Neural cell (in vitro differentiated cells): ENCODE measurements around the gene ANKRD40CL. TPM values are rescaled to one million over a fixed set of nuclear protein-coding genes. Genes with fewer than 3 reads are reported as not detected.

Experiments used
- H2AFZ ChIP-seq: fragments of 200-600, 300-800 bp; sonication (generic), shearing (Covaris generic); 2 replicates; pipeline ENCODE4 v1.6.0; 2014; ENCODE audit warnings: low read depth, mild to moderate bottlenecking, antibody characterized with exemption, low read length, moderate library complexity
- H3F3A ChIP-seq: fragments of 200-600 bp; shearing (Covaris generic); 2 replicates; pipeline ENCODE4 v1.6.1; 2016; ENCODE audit warnings: mild to moderate bottlenecking, moderate library complexity, mixed read lengths, antibody characterized with exemption, low read length; ENCODE audit not compliant: insufficient read depth, poor library complexity, severe bottlenecking
- H3K27ac ChIP-seq: fragments of 200-600, 300-800 bp; sonication (generic), shearing (Covaris generic); 2 replicates; pipeline ENCODE4 v1.5.1; 2014; ENCODE audit warnings: mild to moderate bottlenecking, low read length, moderate library complexity
- H3K27me3 ChIP-seq: fragments of 300-800, 200-600 bp; sonication (generic), shearing (Covaris generic); 2 replicates; pipeline ENCODE4 v1.6.0; 2014; ENCODE audit warnings: mild to moderate bottlenecking, low read depth, low read length, moderate library complexity; ENCODE audit not compliant: insufficient read depth
- H3K36me3 ChIP-seq: fragments of 300-800, 200-600 bp; sonication (generic), shearing (Covaris generic); 2 replicates; pipeline ENCODE4 v1.5.1; 2014; ENCODE audit warnings: mild to moderate bottlenecking, antibody characterized with exemption, low read length, moderate library complexity; ENCODE audit not compliant: insufficient read depth
- H3K4me2 ChIP-seq: fragments of 300-800, 200-600 bp; sonication (generic), shearing (Covaris generic); 2 replicates; pipeline ENCODE4 v1.6.0; 2014; ENCODE audit warnings: mild to moderate bottlenecking, low read length
- H3K4me3 ChIP-seq: fragments of 300-800, 200-600 bp; sonication (generic), shearing (Covaris generic); 2 replicates; pipeline ENCODE4 v1.5.1; 2014; ENCODE audit warnings: mild to moderate bottlenecking, low read length, moderate library complexity
- H3K79me2 ChIP-seq: fragments of 200-600 bp; shearing (Covaris generic); replicated peaks from 2 replicates; pipeline ENCODE4 v1.6.0; 2014; ENCODE audit warnings: mild to moderate bottlenecking, low read length, moderate library complexity; ENCODE audit not compliant: insufficient read depth
- H3K9ac ChIP-seq: fragments of 300-800, 200-600 bp; sonication (generic), shearing (Covaris generic); 2 replicates; pipeline ENCODE4 v1.6.1; 2016; ENCODE audit warnings: mild to moderate bottlenecking, low read length, mixed read lengths
- H3K9me2 ChIP-seq: fragments of 200-600 bp; shearing (Covaris generic); 2 replicates; pipeline ENCODE4 v1.6.1; 2016; ENCODE audit warnings: mild to moderate bottlenecking, low read length, mixed read lengths; ENCODE audit not compliant: insufficient read depth
- H3K9me3 ChIP-seq: fragments of 200-600, 300-800 bp; sonication (generic), shearing (Covaris generic); 2 replicates; pipeline ENCODE4 v1.6.1; 2016; ENCODE audit warnings: mild to moderate bottlenecking, mixed run types, low read length, moderate library complexity, mixed read lengths
- H4K20me1 ChIP-seq: fragments of 200-600 bp; shearing (Covaris generic); 2 replicates; pipeline ENCODE4 v1.6.1; 2016; ENCODE audit warnings: mild to moderate bottlenecking, mixed run types; ENCODE audit not compliant: insufficient read depth
- EP300 ChIP-seq: fragments of 450-650 bp; conservative IDR thresholded peaks from 2 replicates; pipeline ENCODE4 v1.6.1; 2014; ENCODE audit warnings: antibody characterized with exemption, mild to moderate bottlenecking, moderate library complexity; ENCODE audit not compliant: poor library complexity, severe bottlenecking
- EZH2 ChIP-seq: fragments of 200-600, 300-800 bp; shearing (Covaris generic), sonication (generic); IDR thresholded peaks from 2 replicates; pipeline ENCODE4 v1.6.1; 2014; ENCODE audit warnings: antibody characterized with exemption, low read length, borderline replicate concordance, mild to moderate bottlenecking; ENCODE audit not compliant: insufficient read depth, poor library complexity, severe bottlenecking
- MXI1 ChIP-seq: fragments of 450-650 bp; conservative IDR thresholded peaks from 2 replicates; pipeline ENCODE4 v1.6.1; 2014; ENCODE audit warnings: antibody characterized with exemption, mild to moderate bottlenecking; ENCODE audit not compliant: poor library complexity, severe bottlenecking
- POLR2AphosphoS5 ChIP-seq: IDR thresholded peaks from 2 replicates; pipeline ENCODE4 v1.6.1; 2012
- RAD21 ChIP-seq: fragments of 450-650 bp; conservative IDR thresholded peaks from 2 replicates; pipeline ENCODE4 v1.6.1; 2014; ENCODE audit warnings: antibody characterized with exemption, mild to moderate bottlenecking, moderate library complexity
- TAF1 ChIP-seq: IDR thresholded peaks from 2 replicates; pipeline ENCODE4 v1.6.1; 2012; ENCODE audit warnings: low read depth
- polyA plus RNA-seq: library from polyadenylated mRNA; depleted of rRNA; stranded (reverse); fragments of >200 nt; gene quantifications from 2 replicates; pipeline ENCODE4 v1.2.3, GENCODE V29; 2014
- TF ChIP-seq, protein P1 (sequence below): fragments of 450-650 bp; IDR thresholded peaks from 2 replicates; pipeline ENCODE4 v1.5.1; 2014; ENCODE audit warnings: antibody characterized with exemption, mild to moderate bottlenecking, moderate library complexity; ENCODE audit not compliant: poor library complexity, severe bottlenecking

Gene ANKRD40CL
- polyA plus RNA-seq, 1 donor from 2014 or later: not detected

DNA sequence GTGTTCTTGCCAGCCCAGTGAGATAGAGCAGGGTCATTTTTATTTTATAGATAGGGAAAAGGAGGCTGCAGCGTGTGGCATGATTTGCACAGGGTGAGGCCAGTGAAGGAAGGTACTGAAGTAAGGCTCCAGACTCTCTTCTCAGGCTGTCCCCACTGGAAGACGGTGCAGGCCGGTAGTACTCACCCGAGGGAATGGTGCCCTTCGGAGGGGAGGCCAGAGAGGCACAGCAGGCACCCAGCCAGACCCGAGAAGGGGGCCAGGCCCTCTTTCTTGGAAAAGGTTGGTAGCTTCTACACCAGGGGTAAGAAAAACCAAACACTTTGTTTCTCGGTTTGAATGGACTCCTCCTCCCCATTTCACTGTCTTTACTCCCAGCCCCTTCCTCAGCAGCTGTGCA lies 288 bp downstream of the ANKRD40CL start:
- Histone ChIP-seq H3K4me2 (no peak overlapping the region), H3K9me3 (no peaks in the 10 kb centered on the region), H4K20me1 (no peaks in the 10 kb centered on the region), H3K9ac (no peak overlapping the region), H3K27me3 (no peaks in the 10 kb centered on the region), H3K4me3 (no peak overlapping the region), H2AFZ (no peak overlapping the region), H3K79me2 (no peaks in the 10 kb centered on the region), H3K27ac (no peak overlapping the region), H3F3A (no peaks in the 10 kb centered on the region), H3K9me2 (no peaks in the 10 kb centered on the region), H3K36me3 (no peaks in the 10 kb centered on the region)
- TF ChIP-seq MXI1 (no peak), POLR2AphosphoS5 (no peak)

DNA sequence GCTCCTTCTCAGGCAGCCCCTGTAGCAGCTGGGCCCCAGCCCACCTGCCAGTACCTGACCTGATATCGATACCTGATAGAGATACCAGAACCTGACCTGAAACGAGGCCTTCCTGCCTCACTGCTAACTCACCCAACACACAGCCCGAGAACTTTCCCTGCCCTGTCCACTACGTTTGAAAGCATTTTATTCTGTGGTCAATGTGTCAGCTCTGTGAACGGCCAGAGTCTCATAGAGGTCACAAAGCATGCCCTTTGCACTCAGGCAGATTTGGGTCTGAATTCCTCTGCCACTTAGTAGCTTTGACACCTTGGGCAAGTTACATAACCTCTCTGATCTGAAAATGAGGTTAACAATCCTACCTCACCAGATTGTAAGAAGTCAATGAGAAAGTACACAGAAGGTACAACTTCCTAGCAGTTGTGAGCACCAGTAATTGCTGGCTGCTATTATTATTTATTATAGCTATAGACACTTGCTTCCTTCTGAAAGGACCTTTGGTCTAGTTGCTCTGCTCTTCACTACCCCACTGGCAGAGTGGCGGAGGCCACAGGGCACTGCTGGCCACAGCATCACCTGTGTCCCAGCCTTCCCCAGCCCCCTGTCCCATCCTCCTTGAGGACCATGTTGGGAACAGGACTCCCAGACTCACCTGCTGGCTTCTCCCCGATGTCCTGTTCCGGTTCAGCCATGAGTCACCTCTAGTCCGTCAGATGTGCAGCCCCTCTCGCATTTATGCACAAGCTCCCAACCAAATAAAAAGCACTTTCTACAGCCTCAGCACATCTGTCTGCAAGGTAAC lies 895 bp downstream of the ANKRD40CL start:
- H3K79me2 ChIP-seq: no peaks in the 10 kb centered on the region
- no peaks in the 10 kb centered on the region for H4K20me1 ChIP-seq
- H3K27me3 ChIP-seq: no peaks in the 10 kb centered on the region
- no peak overlapping the region for H3K4me3 ChIP-seq
- H3K36me3 ChIP-seq: no peaks in the 10 kb centered on the region
- no peaks in the 10 kb centered on the region for H3K9me2 ChIP-seq
- H3K9me3 ChIP-seq: no peaks in the 10 kb centered on the region
- H3F3A ChIP-seq: no peaks in the 10 kb centered on the region
- TF ChIP-seq EP300 (no peak), POLR2AphosphoS5 (no peak), EZH2 (no peak), RAD21 (no peak), MXI1 (no peak), TAF1 (no peak)
- TF ChIP-seq, protein P1, sequence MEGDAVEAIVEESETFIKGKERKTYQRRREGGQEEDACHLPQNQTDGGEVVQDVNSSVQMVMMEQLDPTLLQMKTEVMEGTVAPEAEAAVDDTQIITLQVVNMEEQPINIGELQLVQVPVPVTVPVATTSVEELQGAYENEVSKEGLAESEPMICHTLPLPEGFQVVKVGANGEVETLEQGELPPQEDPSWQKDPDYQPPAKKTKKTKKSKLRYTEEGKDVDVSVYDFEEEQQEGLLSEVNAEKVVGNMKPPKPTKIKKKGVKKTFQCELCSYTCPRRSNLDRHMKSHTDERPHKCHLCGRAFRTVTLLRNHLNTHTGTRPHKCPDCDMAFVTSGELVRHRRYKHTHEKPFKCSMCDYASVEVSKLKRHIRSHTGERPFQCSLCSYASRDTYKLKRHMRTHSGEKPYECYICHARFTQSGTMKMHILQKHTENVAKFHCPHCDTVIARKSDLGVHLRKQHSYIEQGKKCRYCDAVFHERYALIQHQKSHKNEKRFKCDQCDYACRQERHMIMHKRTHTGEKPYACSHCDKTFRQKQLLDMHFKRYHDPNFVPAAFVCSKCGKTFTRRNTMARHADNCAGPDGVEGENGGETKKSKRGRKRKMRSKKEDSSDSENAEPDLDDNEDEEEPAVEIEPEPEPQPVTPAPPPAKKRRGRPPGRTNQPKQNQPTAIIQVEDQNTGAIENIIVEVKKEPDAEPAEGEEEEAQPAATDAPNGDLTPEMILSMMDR: no peak
- no peak overlapping the region for H2AFZ ChIP-seq
- no peak overlapping the region for H3K27ac ChIP-seq
- H3K4me2 ChIP-seq: no peak overlapping the region
- no peak overlapping the region for H3K9ac ChIP-seq

DNA sequence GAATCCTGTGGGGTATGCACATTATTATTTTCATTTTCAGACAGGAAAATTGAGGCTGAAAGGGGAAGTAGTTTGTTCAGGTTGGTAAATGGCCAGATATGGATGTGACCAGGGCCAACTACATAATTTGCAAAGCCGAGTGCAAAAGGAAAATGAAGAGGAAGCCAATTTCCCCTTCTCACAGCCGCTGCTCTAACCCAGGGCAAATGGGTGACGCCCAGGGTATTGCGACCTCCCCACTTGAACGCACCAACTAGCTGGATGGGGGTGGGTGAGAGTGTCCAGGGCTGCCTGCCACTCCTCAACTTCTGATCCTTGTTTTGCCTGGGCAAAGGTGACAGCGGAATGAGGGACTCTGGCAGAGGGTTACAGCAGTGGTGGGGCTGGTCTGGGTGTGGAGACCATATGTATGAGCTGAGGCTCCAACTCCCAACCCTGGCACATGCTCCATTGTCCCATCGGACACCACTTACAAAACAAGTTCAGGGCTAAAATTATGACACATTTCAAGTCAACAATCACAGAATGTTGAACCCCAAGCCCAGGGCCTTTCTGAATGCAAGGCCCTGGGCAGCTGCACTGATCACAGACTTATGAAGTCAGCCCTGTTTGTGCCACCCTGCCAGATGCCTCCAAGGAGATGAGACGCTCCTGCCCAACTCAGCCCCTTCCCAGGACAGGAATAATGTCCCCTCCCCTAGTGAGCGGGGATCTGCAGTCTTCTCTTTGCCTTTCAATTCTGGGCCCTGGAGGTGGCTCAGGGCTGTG lies 1.7 kb downstream of the ANKRD40CL start:
- H3F3A ChIP-seq: no peaks in the 10 kb centered on the region
- H3K36me3 ChIP-seq: no peaks in the 10 kb centered on the region
- H4K20me1 ChIP-seq: no peaks in the 10 kb centered on the region
- no peak overlapping the region for H3K9ac ChIP-seq
- H3K4me2 ChIP-seq: no peak overlapping the region
- no peaks in the 10 kb centered on the region for H3K9me2 ChIP-seq
- no peak overlapping the region for H3K27ac ChIP-seq
- no peaks in the 10 kb centered on the region for H3K79me2 ChIP-seq
- no peak for TF ChIP-seq EZH2
- H3K4me3 ChIP-seq: no peak overlapping the region
- H2AFZ ChIP-seq: no peak overlapping the region
- H3K27me3 ChIP-seq: no peaks in the 10 kb centered on the region
- H3K9me3 ChIP-seq: no peaks in the 10 kb centered on the region
